Measurements from ENCODE around the gene CERKL.

GRCh38 chr2:181678861-181679543, 22.1 kb upstream of the CERKL start:
- TF ChIP-seq CTCF (IDR thresholded peaks at IDR 0.05), result no peak
- no peak for TF ChIP-seq POLR2A (IDR thresholded peaks at IDR 0.05)
